Activated CD4-positive, alpha-beta memory T cell treated with anti-CD3 and anti-CD28 coated beads, Interleukin-2, amount 10 ng/mL, durations not matched to agents 7 days and 5 days (primary cell): ENCODE measurements around the gene C1QTNF6. TPM values are rescaled to one million over a fixed set of nuclear protein-coding genes. Genes with fewer than 3 reads are reported as not detected.

Source experiments
- CTCF ChIA-PET: fragments of 350-600 bp; sonication (Branson Sonifier 250); formaldehyde crosslinking; loops from one replicate; lab custom pipeline; 2021; ENCODE audit warnings: antibody characterized with exemption, inconsistent platforms; lab: Charles Lee
- POLR2A ChIA-PET: fragments of 350-600 bp; sonication (Branson Sonifier 250); formaldehyde crosslinking; loops from one replicate; lab custom pipeline; 2021; ENCODE audit warnings: antibody characterized with exemption; lab: Charles Lee
- DNase-seq: peaks from one replicate; pipeline ENCODE4 v3.0.0-alpha.2; 2020
- H3K27ac Mint-ChIP-seq: one replicate; pipeline ENCODE4 v1.8.0; 2021; ENCODE audit warnings: mild to moderate bottlenecking, mixed read lengths
- H3K27me3 Mint-ChIP-seq: one replicate; pipeline ENCODE4 v1.8.0; 2021; ENCODE audit warnings: mixed read lengths
- H3K36me3 Mint-ChIP-seq: one replicate; pipeline ENCODE4 v1.8.0; 2021; ENCODE audit warnings: low read depth, mixed read lengths
- H3K4me1 Mint-ChIP-seq: one replicate; pipeline ENCODE4 v1.8.0; 2021; ENCODE audit warnings: mixed read lengths
- H3K4me3 Mint-ChIP-seq: one replicate; pipeline ENCODE4 v1.8.0; 2021; ENCODE audit warnings: mild to moderate bottlenecking, mixed read lengths
- H3K9me3 Mint-ChIP-seq: one replicate; pipeline ENCODE4 v1.8.0; 2021; ENCODE audit warnings: mixed read lengths
- total RNA-seq, 2 experiments: library from RNA; stranded (reverse); gene quantifications; one replicate each; pipeline ENCODE4 v1.2.3, GENCODE V29; 2021

C1QTNF6 gene
- total RNA-seq, 2 experiments from 2014 or later: 10.2 to 10.3 TPM

DNA sequence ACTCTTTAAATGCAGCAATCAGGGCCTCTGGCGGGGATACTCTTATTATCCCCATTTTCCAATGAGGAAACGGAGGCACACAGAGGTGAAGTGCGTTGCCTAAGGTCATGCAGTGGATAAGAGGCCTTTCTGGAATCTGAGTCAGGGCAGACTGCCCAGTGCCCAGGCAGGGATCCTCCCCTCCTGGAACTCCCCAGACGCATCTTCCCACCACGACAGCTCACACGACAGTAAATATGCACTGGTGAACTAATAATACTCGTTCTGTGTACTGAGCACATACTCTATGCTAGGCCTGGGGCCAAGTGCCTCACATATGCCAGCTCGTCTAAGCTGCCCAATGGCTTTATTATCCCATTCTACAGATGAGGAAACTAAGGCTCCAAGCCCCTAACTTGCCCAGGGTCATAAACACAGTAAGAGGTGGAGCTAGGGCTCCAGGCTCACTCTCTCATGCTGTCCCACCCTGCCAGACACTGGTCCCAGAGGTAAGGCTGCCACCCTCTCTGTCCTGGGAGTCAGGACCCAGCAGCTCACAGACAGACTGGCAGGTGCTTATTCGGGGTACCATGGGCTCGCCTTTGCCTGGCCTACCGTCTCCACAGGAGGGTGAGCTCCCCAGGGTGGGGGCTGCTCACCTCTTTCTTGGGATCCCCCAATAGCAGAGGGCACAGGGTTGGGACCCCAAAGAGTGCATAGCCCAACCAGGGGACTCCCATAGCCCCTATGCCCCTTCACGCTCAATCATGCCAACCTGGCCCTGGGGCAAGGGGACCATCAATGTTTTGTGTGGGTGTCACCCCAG lies 40.7 kb downstream of the C1QTNF6 start:
- peaks cover 72% of the 10 kb centered on the region for H3K4me1 Mint-ChIP-seq

DNA sequence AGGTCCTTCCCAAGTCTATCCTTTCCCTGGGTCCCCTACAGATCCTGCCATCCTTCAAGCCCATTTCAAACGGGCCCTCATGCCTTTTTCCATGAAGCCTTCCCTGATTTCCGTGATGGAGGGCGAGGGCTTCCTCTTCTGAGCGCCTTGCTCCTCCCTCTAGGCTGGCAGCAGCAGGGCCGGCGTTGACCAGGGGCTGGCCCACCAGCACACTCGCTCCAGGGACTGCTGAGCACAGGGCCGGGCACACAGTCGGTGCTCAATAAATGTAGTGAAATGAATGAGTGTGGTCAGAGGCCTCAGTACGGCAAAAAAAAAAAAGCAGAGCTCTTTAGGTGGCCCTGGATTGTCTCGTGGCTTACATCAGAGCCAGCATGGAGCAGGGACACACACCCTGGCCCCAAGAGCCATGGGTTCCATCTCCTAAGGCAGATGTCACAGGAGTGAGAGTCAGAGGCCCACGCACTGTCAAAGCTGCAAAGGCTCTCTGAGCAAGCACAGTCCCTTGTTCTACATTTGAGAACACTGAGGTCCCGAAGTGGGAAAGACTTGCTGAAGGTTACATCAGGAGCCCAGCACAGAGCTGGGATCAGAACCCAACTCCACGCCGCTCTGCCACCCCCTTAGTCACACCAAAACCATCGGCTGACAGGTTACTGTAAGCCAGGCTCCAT lies 41.4 kb downstream of the C1QTNF6 start:
- POLR2A ChIA-PET: interaction anchor here (1.0 to 25.9 kb wide), 6 partner anchors 10 to 68 kb away, joined by 3 to 502 read pairs (median 80); no protein-coding TSS in a partner anchor
- no peak for DNase-seq
- H3K4me3 Mint-ChIP-seq: peak overlapping the region; percentile 98
- H3K4me1 Mint-ChIP-seq: peaks cover 74% of the 10 kb centered on the region
- no peaks in the 10 kb centered on the region for H3K27me3 Mint-ChIP-seq
- CTCF ChIA-PET: interaction anchor here (0.7 to 8.6 kb wide), 10 partner anchors 9 to 70 kb away, joined by 3 to 113 read pairs (median 6); no protein-coding TSS in a partner anchor
- peaks cover 9% of the 10 kb centered on the region for H3K9me3 Mint-ChIP-seq
- H3K36me3 Mint-ChIP-seq: peaks cover 92% of the 10 kb centered on the region
- H3K27ac Mint-ChIP-seq: peak overlapping the region; percentile 89

More for the DNA sequence above, 40.7 kb downstream of the C1QTNF6 start:
- CTCF ChIA-PET: interaction anchor here (0.6 to 8.6 kb wide), 14 partner anchors 9 to 290 kb away, joined by 3 to 113 read pairs (median 4); no protein-coding TSS in a partner anchor
- Mint-ChIP-seq H3K36me3 (peaks cover 85% of the 10 kb centered on the region), H3K4me3 (peak overlapping the region; percentile 98), H3K27ac (peak overlapping the region; percentile 89), H3K27me3 (no peaks in the 10 kb centered on the region), H3K9me3 (peaks cover 9% of the 10 kb centered on the region)
- no peak for DNase-seq
- POLR2A ChIA-PET: interaction anchor here (1.0 to 25.9 kb wide), 10 partner anchors 9 to 96 kb away, joined by 3 to 502 read pairs (median 26); partner anchors contain the start of gene RAC2

DNA sequence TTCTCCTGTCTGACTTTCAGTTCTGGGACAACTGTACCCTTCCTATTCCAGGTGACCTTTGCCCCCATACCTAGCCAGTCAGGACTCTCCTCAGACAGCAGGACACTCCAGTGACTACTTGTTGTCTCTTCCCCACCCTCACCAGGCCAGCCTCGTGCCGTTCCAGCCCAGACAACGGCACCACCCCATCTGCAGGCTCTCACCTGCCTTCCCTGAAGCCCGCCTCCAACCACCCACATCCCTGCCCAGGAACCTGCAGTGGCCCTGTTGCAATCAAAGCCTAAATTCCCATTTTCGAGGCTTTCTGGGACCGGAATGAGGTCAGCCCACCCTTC lies 42.0 kb downstream of the C1QTNF6 start:
- ChIA-PET POLR2A (interaction anchor here (0.8 to 25.9 kb wide), 6 partner anchors 17 to 98 kb away, joined by 3 to 502 read pairs (median 36); partner anchors contain the start of genes C1QTNF6 and RAC2), CTCF (interaction anchor here (1.1 to 8.6 kb wide), 6 partner anchors 18 to 70 kb away, joined by 3 to 113 read pairs (median 10); no protein-coding TSS in a partner anchor)
- Mint-ChIP-seq H3K4me1 (peaks cover 74% of the 10 kb centered on the region), H3K9me3 (peaks cover 5% of the 10 kb centered on the region), H3K4me3 (peak overlapping the region; percentile 98), H3K27ac (peak overlapping the region; percentile 89), H3K36me3 (peaks cover 92% of the 10 kb centered on the region), H3K27me3 (no peaks in the 10 kb centered on the region)
- no peak for DNase-seq

DNA sequence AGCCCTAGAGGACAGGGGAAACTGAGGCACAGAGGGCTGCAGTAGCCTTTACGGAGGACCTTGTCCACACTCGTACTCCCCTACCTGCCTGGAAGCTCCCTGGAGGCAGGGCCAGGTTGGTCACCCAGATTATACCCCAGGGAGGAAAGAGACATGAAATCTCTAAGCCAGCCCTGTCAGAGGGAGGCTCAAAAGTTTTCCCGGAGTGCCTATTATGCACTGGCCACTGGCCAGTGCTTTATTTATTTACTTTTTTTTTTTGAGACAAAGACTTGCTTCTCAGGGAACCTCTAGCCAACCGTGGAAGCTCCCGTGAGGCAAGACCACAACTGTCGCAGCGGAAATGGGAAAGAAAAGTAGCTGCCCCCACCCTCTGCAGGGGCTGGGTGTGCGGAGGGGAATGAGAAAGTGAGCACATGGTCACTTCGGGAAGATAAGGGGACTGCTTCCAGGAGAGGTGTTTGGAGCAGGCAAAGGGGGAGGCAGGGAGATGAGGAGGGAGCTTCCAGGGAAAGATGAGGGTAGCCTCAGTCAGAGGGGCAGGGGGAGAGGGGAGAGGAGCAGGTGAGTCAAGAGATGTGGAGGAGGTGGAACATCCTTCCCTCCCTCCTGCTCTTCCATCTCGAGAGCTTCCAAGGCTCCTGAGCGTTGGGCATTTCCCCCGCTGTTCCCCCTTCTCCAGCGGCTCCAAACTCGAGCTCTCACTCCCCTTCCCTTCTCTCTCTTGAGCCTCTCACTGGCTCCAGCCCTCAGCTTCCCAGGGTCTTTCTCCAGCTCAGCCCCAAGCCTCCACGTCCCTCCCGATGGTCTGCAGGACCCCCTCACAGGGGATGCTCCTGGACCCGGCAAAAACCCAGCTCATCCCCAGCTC lies 42.6 kb downstream of the C1QTNF6 start:
- CTCF ChIA-PET: interaction anchor here (0.5 to 8.6 kb wide), 6 partner anchors 20 to 462 kb away, joined by 3 to 51 read pairs (median 4); no protein-coding TSS in a partner anchor
- Mint-ChIP-seq H3K27me3 (no peaks in the 10 kb centered on the region), H3K27ac (peak overlapping the region; percentile 89), H3K9me3 (no peaks in the 10 kb centered on the region), H3K4me1 (peaks cover 74% of the 10 kb centered on the region), H3K4me3 (peak overlapping the region; percentile 98), H3K36me3 (peaks cover 95% of the 10 kb centered on the region)
- POLR2A ChIA-PET: interaction anchor here (0.8 to 25.9 kb wide), 8 partner anchors 16 to 99 kb away, joined by 3 to 502 read pairs (median 8); partner anchors contain the start of genes C1QTNF6 and RAC2
- DNase-seq: no peak

DNA sequence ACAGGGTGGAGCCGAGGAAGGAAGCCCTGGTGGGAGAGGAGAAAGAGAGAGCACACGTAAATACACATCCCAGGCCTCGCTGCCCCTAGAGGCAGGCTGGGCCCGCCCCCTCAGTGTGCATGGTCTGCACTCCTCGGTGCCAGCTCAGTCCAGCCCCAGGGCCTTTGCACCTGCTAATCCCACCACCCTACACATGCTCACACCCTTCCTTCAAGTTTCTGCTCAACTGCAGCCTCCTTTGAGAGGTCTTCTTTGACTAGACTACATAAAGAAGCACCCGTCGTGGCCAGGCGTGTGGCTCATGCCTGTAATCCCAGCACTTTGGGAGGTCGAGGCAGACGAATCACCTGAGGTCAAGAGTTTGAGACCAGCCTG lies 43.9 kb downstream of the C1QTNF6 start:
- H3K27ac Mint-ChIP-seq: peak overlapping the region; percentile 16

DNA sequence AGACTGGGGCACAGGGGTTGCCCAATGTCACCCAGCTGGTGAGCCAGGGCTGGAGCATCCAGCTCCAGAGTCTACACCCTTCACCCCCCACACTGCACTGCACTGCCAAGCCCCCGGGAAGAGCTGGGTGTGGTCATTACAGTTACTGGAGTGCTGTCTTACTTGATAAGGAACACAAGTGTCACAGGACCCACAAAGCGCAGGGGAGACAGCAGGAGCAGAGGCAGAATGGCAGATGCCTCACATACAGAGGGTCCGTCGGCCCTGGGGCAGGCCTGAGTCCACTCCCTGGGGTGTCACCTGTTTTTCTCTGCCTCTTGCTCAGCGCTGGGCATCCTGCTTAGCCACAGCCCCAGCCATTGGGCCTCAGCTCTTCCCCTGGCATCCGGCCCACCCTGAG lies 46.1 kb downstream of the C1QTNF6 start:
- Mint-ChIP-seq H3K4me3 (no peak overlapping the region), H3K27ac (no peak overlapping the region), H3K9me3 (no peaks in the 10 kb centered on the region), H3K4me1 (peaks cover 84% of the 10 kb centered on the region), H3K27me3 (no peaks in the 10 kb centered on the region), H3K36me3 (peaks cover 95% of the 10 kb centered on the region)
- POLR2A ChIA-PET: interaction anchor here (0.8 to 25.9 kb wide), 5 partner anchors 0 to 62 kb away, joined by 3 to 502 read pairs (median 9); partner anchors contain the start of gene IL2RB
- no peak for DNase-seq
- CTCF ChIA-PET: interaction anchor here (8.6 kb wide), 1 partner anchor 56 kb away, joined by 51 read pairs; no protein-coding TSS in a partner anchor

More for the DNA sequence above, 43.9 kb downstream of the C1QTNF6 start:
- Mint-ChIP-seq H3K36me3 (peaks cover 95% of the 10 kb centered on the region), H3K27me3 (no peaks in the 10 kb centered on the region), H3K4me3 (peak overlapping the region; percentile 24), H3K9me3 (no peaks in the 10 kb centered on the region), H3K4me1 (peaks cover 77% of the 10 kb centered on the region)
- CTCF ChIA-PET: interaction anchor here (1.6 to 8.6 kb wide), 2 partner anchors 22 to 54 kb away, joined by 4 to 51 read pairs; no protein-coding TSS in a partner anchor
- POLR2A ChIA-PET: interaction anchor here (1.4 to 25.9 kb wide), 3 partner anchors 15 to 54 kb away, joined by 3 to 502 read pairs (median 61); no protein-coding TSS in a partner anchor
- no peak for DNase-seq

DNA sequence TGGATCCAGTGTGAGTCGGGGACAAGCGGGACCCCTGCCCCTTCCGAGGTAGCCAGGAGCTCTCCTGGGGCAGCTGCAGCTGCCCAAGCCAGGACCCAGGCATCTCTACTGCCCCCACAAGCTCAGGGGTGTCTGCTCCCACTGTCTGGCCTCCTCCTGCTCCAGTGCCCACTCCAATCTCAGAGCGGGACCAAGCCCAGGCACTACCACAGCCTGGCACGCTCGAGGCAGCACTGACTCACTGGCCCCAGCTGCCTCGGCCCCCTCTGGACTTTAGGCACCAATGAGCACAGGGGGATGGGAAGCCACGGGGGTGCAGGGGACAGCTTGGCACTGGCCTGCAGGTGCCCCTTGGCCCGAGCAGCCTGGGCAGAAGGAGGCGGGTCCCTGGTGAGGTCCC lies 46.6 kb downstream of the C1QTNF6 start:
- no peaks in the 10 kb centered on the region for H3K9me3 Mint-ChIP-seq
- peak overlapping the region; percentile 16 for H3K27ac Mint-ChIP-seq
- no peak overlapping the region for H3K4me3 Mint-ChIP-seq
- CTCF ChIA-PET: interaction anchor here (8.6 kb wide), 1 partner anchor 57 kb away, joined by 51 read pairs; no protein-coding TSS in a partner anchor
- H3K36me3 Mint-ChIP-seq: peaks cover 95% of the 10 kb centered on the region
- no peaks in the 10 kb centered on the region for H3K27me3 Mint-ChIP-seq
- DNase-seq: no peak
- POLR2A ChIA-PET: interaction anchor here (1.5 to 25.9 kb wide), 5 partner anchors 0 to 62 kb away, joined by 6 to 502 read pairs (median 9); partner anchors contain the start of gene IL2RB
- H3K4me1 Mint-ChIP-seq: peaks cover 84% of the 10 kb centered on the region

DNA sequence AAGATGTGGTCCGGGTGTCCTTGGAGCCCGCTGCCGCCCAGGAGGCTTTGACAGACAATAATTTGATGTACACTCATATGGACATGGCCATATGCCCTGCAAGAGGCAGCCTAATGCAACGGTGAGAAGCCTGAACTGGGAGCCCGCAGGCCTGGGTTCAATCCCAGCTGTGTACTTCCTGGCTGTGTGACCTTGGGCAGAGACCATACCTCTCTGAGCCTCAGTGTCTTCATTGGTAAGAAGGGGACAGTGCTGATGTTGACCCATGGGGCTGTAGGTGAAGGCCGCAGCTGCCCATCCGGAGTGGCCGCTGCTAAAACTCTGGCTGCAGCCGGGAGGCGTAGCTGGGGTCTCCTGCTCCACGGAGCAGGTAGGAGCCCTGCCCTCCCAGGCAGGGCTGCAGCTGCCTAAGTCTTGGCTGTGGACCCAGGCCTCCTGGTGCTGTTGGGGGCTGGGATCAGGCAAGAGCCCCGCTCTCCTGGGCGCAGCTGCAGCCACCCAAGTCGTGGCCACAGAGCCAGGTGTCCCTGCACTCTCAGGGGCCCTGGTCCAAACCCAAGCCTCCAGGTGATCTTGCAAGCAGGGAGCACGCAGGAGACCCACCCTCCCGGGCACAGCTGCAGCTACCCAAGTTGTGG lies 47.2 kb downstream of the C1QTNF6 start:
- no peak for DNase-seq
- POLR2A ChIA-PET: interaction anchor here (1.5 to 25.9 kb wide), 7 partner anchors 1 to 64 kb away, joined by 3 to 502 read pairs (median 8); partner anchors contain the start of gene IL2RB
- Mint-ChIP-seq H3K27me3 (no peaks in the 10 kb centered on the region), H3K4me1 (peaks cover 78% of the 10 kb centered on the region), H3K4me3 (no peak overlapping the region), H3K27ac (no peak overlapping the region), H3K9me3 (no peaks in the 10 kb centered on the region), H3K36me3 (peaks cover 90% of the 10 kb centered on the region)
- CTCF ChIA-PET: interaction anchor here (1.0 to 1.9 kb wide), 2 partner anchors 19 to 59 kb away, joined by 4 to 9 read pairs; no protein-coding TSS in a partner anchor

DNA sequence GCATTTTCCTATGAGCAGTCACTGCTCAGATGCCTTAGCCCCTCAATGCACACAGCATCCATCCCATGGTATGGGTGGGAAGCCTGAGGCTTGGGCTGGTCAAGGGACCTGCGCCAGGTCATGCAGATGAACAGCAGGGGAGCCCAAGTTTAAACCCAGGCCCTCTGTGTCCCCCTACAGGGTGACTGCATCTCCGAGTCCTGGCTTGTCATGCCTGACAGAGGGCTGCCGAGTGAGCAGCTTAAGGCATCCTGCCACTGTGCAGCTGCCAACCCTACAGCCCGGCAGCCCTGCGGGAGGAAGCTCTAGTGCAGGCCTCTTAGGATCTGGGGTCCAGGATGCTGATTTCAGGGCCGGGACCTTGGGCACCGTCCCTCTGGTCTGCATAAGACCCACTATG lies 48.3 kb downstream of the C1QTNF6 start:
- Mint-ChIP-seq H3K4me3 (no peak overlapping the region), H3K27ac (no peak overlapping the region), H3K27me3 (no peaks in the 10 kb centered on the region), H3K9me3 (no peaks in the 10 kb centered on the region), H3K36me3 (peaks cover 90% of the 10 kb centered on the region), H3K4me1 (peaks cover 73% of the 10 kb centered on the region)
- no peak for DNase-seq
- ChIA-PET POLR2A (interaction anchor here (1.5 to 25.9 kb wide), 5 partner anchors 2 to 63 kb away, joined by 3 to 502 read pairs (median 8); partner anchors contain the start of gene IL2RB), CTCF (interaction anchor here (1.9 kb wide), 1 partner anchor 18 kb away, joined by 9 read pairs; no protein-coding TSS in a partner anchor)

DNA sequence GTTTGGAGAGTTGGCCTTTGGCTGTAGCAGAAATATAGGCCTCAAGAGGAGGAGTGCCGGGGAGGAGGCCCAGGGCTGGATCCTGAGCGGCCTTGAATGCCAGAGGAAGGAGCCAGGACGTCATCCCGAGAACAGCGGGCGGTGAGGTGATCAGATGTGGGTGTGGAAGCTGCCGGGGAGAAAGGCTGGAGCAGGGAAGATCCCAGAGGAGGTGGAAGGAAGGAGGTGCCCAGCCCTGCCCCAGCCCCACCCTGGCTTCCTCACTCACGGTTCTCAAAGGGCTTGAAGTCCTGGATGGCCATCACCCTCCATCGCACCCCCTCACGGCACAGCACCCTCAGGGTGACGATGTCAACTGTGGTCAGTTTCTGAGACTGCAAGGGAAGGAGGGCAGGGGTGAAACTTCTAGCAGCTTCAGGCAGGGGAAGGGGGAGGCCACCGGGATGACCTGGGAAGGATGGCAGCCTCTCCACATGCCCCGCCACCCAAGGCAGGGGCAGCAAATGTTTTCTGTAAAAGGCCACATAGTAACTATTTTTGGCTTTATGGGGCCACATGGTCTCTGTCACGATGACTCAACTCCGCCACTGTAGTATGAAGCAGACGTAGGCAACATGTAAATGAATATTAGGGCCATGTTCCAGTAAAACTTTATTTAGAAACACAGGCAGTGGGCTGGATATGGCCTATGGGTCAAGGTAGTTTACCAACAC lies 49.0 kb downstream of the C1QTNF6 start:
- ChIA-PET POLR2A (interaction anchor here (1.6 to 25.9 kb wide), 4 partner anchors 3 to 62 kb away, joined by 3 to 502 read pairs (median 255); partner anchors contain the start of gene IL2RB), CTCF (interaction anchor here (1.9 kb wide), 1 partner anchor 17 kb away, joined by 9 read pairs; no protein-coding TSS in a partner anchor)
- H3K36me3 Mint-ChIP-seq: peaks cover 90% of the 10 kb centered on the region
- H3K27me3 Mint-ChIP-seq: no peaks in the 10 kb centered on the region
- H3K27ac Mint-ChIP-seq: peak overlapping the region; percentile 63
- no peaks in the 10 kb centered on the region for H3K9me3 Mint-ChIP-seq
- H3K4me3 Mint-ChIP-seq: no peak overlapping the region
- DNase-seq: no peak
- peaks cover 73% of the 10 kb centered on the region for H3K4me1 Mint-ChIP-seq
